CD14-positive monocyte (primary cell): ENCODE measurements around the gene ZIC1. TPM values are rescaled to one million over a fixed set of nuclear protein-coding genes. Genes with fewer than 3 reads are reported as not detected.

Experiments
- DNase-seq, 3 donors: peaks; one replicate each; pipeline ENCODE4 v3.0.0-alpha.2; 2011 to 2022
- H2AFZ ChIP-seq: 2 replicates; pipeline ENCODE4 v1.6.0; 2012; ENCODE audit warnings: mild to moderate bottlenecking, low read depth, low read length, inconsistent platforms; ENCODE audit not compliant: insufficient read depth, poor library complexity, severe bottlenecking
- H3K27ac ChIP-seq, 2 donors: 1 replicate in 1 of 2; 2 replicates in 1 of 2; pipeline ENCODE4 v1.5.1; 2012 to 2013; ENCODE audit warnings: low read length in 2 of 2, control low read depth in 1 of 2, inconsistent platforms in 1 of 2, low read depth in 1 of 2, mild to moderate bottlenecking in 1 of 2
- H3K27me3 ChIP-seq, 2 donors: one replicate each; pipeline versions ENCODE4 v1.6.0 to v1.6.1; 2011 to 2013; ENCODE audit warnings: low read length in 2 of 2; ENCODE audit not compliant: control insufficient read depth in 2 of 2, insufficient read depth in 2 of 2
- H3K36me3 ChIP-seq, 2 donors: replicated peaks in 1 of 2; 1 replicate in 1 of 2; 2 replicates in 1 of 2; pipeline versions ENCODE4 v1.5.1 to v1.6.1; 2012 to 2013; ENCODE audit warnings: low read length in 2 of 2, control low read depth in 1 of 2, inconsistent platforms in 1 of 2, mild to moderate bottlenecking in 1 of 2; ENCODE audit not compliant: insufficient read depth in 2 of 2, control insufficient read depth in 1 of 2
- H3K4me1 ChIP-seq, 2 donors: 1 replicate in 1 of 2; 2 replicates in 1 of 2; pipeline versions ENCODE4 v1.5.1 to v1.6.1; 2012 to 2013; ENCODE audit warnings: low read length in 2 of 2, control low read depth in 1 of 2, inconsistent platforms in 1 of 2, mild to moderate bottlenecking in 1 of 2, moderate library complexity in 1 of 2; ENCODE audit not compliant: insufficient read depth in 2 of 2, control insufficient read depth in 1 of 2
- H3K4me2 ChIP-seq: replicated peaks from 2 replicates; pipeline ENCODE3; 2012; ENCODE audit warnings: low read length, moderate library complexity, mild to moderate bottlenecking; ENCODE audit not compliant: poor library complexity, severe bottlenecking; ENCODE audit errors: extremely low read depth
- H3K4me3 ChIP-seq, 3 experiments: fragments of 200-600 bp in 1 of 3; sonication (generic) in 1 of 3; replicated peaks in 1 of 3; 1 replicate in 2 of 3; 2 replicates in 1 of 3; pipeline ENCODE4 v1.5.1; 2011 to 2013; ENCODE audit warnings: low read length in 3 of 3, mild to moderate bottlenecking in 3 of 3, control low read depth in 2 of 3, low read depth in 2 of 3, inconsistent platforms in 1 of 3, moderate library complexity in 1 of 3
- H3K79me2 ChIP-seq: 2 replicates; pipeline ENCODE4 v1.6.0; 2012; ENCODE audit warnings: mild to moderate bottlenecking, control low read depth, inconsistent platforms, low read length, moderate library complexity; ENCODE audit not compliant: insufficient read depth
- H3K9ac ChIP-seq: 2 replicates; pipeline ENCODE4 v1.6.0; 2017; ENCODE audit warnings: low read length, mild to moderate bottlenecking; ENCODE audit not compliant: insufficient read depth, poor library complexity, severe bottlenecking
- H3K9me3 ChIP-seq, 2 donors: replicated peaks in 1 of 2; 1 replicate in 1 of 2; 2 replicates in 1 of 2; pipeline versions ENCODE4 v1.5.1 to v1.6.1; 2012 to 2013; ENCODE audit warnings: low read length in 2 of 2, control low read depth in 1 of 2; ENCODE audit not compliant: control insufficient read depth in 1 of 2, insufficient read depth in 1 of 2
- H4K20me1 ChIP-seq: 2 replicates; pipeline ENCODE4 v1.6.0; 2012; ENCODE audit warnings: mild to moderate bottlenecking, low read length, control low read depth, moderate library complexity; ENCODE audit not compliant: insufficient read depth
- H3K27ac Mint-ChIP-seq, 7 donors: one replicate each; pipeline ENCODE4 v1.8.0; 2020; ENCODE audit warnings: mild to moderate bottlenecking in 7 of 7, mixed read lengths in 7 of 7, moderate library complexity in 6 of 7, inconsistent platforms in 2 of 7
- H3K27me3 Mint-ChIP-seq, 3 donors: one replicate each; pipeline ENCODE4 v1.8.0; 2021 to 2022; ENCODE audit warnings: low read depth in 3 of 3, mild to moderate bottlenecking in 3 of 3, mixed read lengths in 3 of 3, moderate library complexity in 3 of 3, inconsistent platforms in 1 of 3
- H3K36me3 Mint-ChIP-seq, 2 donors: one replicate each; pipeline ENCODE4 v1.8.0; 2020; ENCODE audit warnings: mixed read lengths in 2 of 2, inconsistent platforms in 1 of 2, mild to moderate bottlenecking in 1 of 2
- H3K4me1 Mint-ChIP-seq: one replicate; pipeline ENCODE4 v1.8.0; 2020; ENCODE audit warnings: mild to moderate bottlenecking, mixed read lengths
- H3K4me3 Mint-ChIP-seq, 2 donors: one replicate each; pipeline ENCODE4 v1.8.0; 2020; ENCODE audit warnings: mild to moderate bottlenecking in 2 of 2, mixed read lengths in 2 of 2, moderate library complexity in 1 of 2
- H3K9me3 Mint-ChIP-seq, 7 donors: one replicate each; pipeline ENCODE4 v1.8.0; 2020 to 2022; ENCODE audit warnings: mixed read lengths in 7 of 7, mild to moderate bottlenecking in 6 of 7, moderate library complexity in 6 of 7, inconsistent platforms in 2 of 7
- CTCF ChIP-seq: fragments of 200-600 bp; IDR thresholded peaks from one replicate; pipeline ENCODE4 v1.8.0; 2022; ENCODE audit warnings: antibody characterized with exemption, mild to moderate bottlenecking
- WGBS: methylation state at CpG from one replicate; pipeline ENCODE4 v1.1.5; 2013; ENCODE audit warnings: missing lambda C conversion rate; ENCODE audit not compliant: insufficient coverage; 5-methylcytosine and 5-hydroxymethylcytosine counted together
- intact Hi-C, 2 donors: fragments of 100-400 bp; cut with micrococcal nuclease; formaldehyde crosslinking; loops; one replicate each; pipeline versions ENCODE4 v1.15.0 to v1.15.1; 2023
- polyA plus RNA-seq, 3 donors: library from polyadenylated mRNA; depleted of rRNA in 1 of 3; unstranded in 2 of 3; stranded (reverse) in 1 of 3; fragments of 300-500 nt in 2 of 3; fragments of >200 nt in 1 of 3; fragmentation: Illumina TruSeq in 2 of 3; gene quantifications; 1 replicate in 2 of 3; 2 replicates in 1 of 3; pipeline ENCODE4 v1.2.3, GENCODE V29; 2012 to 2021

ZIC1 gene
- polyA plus RNA-seq, 3 donors: not detected

- intact Hi-C loops: no loop called here
- Mint-ChIP-seq H3K4me3 (peak overlapping the region in 1 of 2 donors; percentile 86), H3K27ac (no peak overlapping the region)
These were observed 10.2 kb upstream of the ZIC1 start for GRCh38 chr3:147398813-147399534.

GRCh38 chr3:147400111-147400510 lies 9.1 kb upstream of the ZIC1 start:
- H3K9me3 ChIP-seq: peaks cover 15 to 84% of the 10 kb centered on the region in 2 donors
- H3K27ac ChIP-seq: no peak overlapping the region
- H3K36me3 ChIP-seq: no peaks in the 10 kb centered on the region
- no peak overlapping the region for H3K4me3 Mint-ChIP-seq
- H2AFZ ChIP-seq: no peak overlapping the region
- H3K27me3 Mint-ChIP-seq: peaks cover 93% of the 10 kb centered on the region in 3 donors
- H4K20me1 ChIP-seq: no peaks in the 10 kb centered on the region
- no peak for TF ChIP-seq CTCF
- peaks cover 19 to 70% (median 58%) of the 10 kb centered on the region in 7 donors for H3K9me3 Mint-ChIP-seq
- H3K27ac Mint-ChIP-seq: no peak overlapping the region
- DNase-seq: no peak
- H3K4me1 Mint-ChIP-seq: peaks cover 8% of the 10 kb centered on the region
- no peak overlapping the region for H3K9ac ChIP-seq
- peaks cover 9 to 15% of the 10 kb centered on the region in 2 donors for H3K36me3 Mint-ChIP-seq
- no peaks in the 10 kb centered on the region for H3K4me1 ChIP-seq
- H3K4me2 ChIP-seq: no peak overlapping the region
- peaks cover 71 to 100% of the 10 kb centered on the region in 2 donors for H3K27me3 ChIP-seq
- intact Hi-C loops: no loop called here
- H3K79me2 ChIP-seq: no peaks in the 10 kb centered on the region
- H3K4me3 ChIP-seq: no peak overlapping the region

More at GRCh38 chr3:147398813-147399534, 10.2 kb upstream of the ZIC1 start:
- WGBS: no CpG with 5 or more reads among the region's 2 CpGs
- TF ChIP-seq CTCF: no peak
- no peak for DNase-seq
- Histone ChIP-seq H4K20me1 (no peaks in the 10 kb centered on the region), H3K36me3 (no peaks in the 10 kb centered on the region), H3K4me1 (no peaks in the 10 kb centered on the region), H3K27ac (no peak overlapping the region), H3K4me3 (no peak overlapping the region), H3K79me2 (no peaks in the 10 kb centered on the region), H3K4me2 (no peak overlapping the region), H3K27me3 (peaks cover 72 to 100% of the 10 kb centered on the region in 2 donors), H2AFZ (no peak overlapping the region), H3K9me3 (peaks cover 13 to 84% of the 10 kb centered on the region in 2 donors), H3K9ac (no peak overlapping the region)
- peaks cover 93% of the 10 kb centered on the region in 3 donors for H3K27me3 Mint-ChIP-seq
- peaks cover 11 to 16% of the 10 kb centered on the region in 2 donors for H3K36me3 Mint-ChIP-seq
- peaks cover 20 to 69% (median 57%) of the 10 kb centered on the region in 7 donors for H3K9me3 Mint-ChIP-seq
- peaks cover 10% of the 10 kb centered on the region for H3K4me1 Mint-ChIP-seq
